ENCODE results near the gene ABCA8.
"Not testable (repeated sequence)": the region's sequence is repeated elsewhere in the genome, so short reads cannot be mapped to it uniquely, and the experiment has no call there.

ABCA8 gene, protein sequence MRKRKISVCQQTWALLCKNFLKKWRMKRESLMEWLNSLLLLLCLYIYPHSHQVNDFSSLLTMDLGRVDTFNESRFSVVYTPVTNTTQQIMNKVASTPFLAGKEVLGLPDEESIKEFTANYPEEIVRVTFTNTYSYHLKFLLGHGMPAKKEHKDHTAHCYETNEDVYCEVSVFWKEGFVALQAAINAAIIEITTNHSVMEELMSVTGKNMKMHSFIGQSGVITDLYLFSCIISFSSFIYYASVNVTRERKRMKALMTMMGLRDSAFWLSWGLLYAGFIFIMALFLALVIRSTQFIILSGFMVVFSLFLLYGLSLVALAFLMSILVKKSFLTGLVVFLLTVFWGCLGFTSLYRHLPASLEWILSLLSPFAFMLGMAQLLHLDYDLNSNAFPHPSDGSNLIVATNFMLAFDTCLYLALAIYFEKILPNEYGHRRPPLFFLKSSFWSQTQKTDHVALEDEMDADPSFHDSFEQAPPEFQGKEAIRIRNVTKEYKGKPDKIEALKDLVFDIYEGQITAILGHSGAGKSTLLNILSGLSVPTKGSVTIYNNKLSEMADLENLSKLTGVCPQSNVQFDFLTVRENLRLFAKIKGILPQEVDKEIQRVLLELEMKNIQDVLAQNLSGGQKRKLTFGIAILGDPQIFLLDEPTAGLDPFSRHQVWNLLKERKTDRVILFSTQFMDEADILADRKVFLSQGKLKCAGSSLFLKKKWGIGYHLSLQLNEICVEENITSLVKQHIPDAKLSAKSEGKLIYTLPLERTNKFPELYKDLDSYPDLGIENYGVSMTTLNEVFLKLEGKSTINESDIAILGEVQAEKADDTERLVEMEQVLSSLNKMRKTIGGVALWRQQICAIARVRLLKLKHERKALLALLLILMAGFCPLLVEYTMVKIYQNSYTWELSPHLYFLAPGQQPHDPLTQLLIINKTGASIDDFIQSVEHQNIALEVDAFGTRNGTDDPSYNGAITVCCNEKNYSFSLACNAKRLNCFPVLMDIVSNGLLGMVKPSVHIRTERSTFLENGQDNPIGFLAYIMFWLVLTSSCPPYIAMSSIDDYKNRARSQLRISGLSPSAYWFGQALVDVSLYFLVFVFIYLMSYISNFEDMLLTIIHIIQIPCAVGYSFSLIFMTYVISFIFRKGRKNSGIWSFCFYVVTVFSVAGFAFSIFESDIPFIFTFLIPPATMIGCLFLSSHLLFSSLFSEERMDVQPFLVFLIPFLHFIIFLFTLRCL (N-terminal part only)

DNA sequence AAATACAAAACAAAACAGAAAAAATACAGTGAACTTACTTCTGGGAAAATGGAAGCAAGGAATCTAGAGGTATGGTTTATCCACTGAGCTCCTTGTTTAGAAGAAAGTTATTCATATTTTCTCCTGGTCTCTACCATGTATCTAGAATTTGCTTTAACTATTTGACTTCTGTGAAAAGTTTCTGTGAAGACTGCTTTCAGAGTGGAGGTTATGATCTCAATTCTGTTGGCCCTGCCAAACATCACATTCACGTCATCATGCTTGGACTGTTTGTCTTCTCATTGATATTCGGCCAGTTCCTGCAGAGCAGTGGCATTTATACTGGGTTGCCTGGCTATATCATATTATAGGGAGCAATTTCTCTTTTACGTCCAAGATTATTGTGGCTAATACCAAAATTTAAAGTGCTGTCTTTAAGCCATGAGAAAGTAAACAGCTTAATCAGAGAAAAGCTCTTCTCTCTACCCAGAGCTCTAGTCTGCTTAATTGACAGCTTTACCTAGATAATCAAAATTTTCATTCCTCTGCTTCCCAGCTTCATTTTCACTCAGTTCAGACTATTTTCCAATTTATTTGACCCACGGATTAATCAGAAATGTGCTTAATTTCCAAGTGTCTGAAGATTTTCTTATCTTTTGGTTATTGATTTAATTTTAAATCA, at the start of gene ABCA8:
ABCA8 (minus strand) TSS at position 212 of the 661 bp plus-strand sequence. CDS start 13,358 bp downstream, outside the sequence.
- no peak for DNase-seq (ENCODE audit: low spot score)

DNA sequence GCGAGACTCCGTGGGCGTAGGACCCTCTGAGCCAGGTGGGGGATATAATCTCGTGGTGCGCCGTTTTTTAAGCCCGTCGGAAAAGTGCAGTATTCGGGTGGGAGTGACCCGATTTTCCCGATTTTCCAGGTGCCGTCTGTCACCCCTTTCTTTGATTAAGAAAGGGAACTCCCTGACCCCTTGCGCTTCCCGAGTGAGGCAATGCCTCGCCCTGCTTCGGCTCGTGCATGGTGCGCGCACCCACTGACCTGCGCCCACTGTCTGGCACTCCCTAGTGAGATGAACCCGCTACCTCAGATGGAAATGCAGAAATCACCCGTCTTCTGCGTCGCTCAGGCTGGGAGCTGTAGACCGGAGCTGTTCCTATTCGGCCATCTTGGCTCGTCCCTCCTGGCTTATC, 49.6 kb upstream of the ABCA8 start:
- DNase-seq (ENCODE audit: low spot score), result not testable (repeated sequence)

DNA sequence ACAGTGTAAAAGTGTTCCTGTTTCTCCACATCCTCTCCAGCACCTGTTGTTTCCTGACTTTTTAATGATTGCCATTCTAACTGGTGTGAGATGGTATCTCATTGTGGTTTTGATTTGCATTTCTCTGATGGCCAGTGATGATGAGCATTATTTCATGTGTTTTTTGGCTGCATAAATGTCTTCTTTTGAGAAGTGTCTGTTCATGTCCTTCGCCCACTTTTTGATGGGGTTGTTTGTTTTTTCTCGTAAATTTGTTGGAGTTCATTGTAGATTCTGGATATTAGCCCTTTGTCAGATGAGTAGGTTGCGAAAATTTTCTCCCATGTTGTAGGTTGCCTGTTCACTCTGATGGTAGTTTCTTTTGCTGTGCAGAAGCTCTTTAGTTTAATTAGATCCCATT, 44.6 kb upstream of the ABCA8 start:
- DNase-seq (ENCODE audit: low spot score), result not testable (repeated sequence)

DNA sequence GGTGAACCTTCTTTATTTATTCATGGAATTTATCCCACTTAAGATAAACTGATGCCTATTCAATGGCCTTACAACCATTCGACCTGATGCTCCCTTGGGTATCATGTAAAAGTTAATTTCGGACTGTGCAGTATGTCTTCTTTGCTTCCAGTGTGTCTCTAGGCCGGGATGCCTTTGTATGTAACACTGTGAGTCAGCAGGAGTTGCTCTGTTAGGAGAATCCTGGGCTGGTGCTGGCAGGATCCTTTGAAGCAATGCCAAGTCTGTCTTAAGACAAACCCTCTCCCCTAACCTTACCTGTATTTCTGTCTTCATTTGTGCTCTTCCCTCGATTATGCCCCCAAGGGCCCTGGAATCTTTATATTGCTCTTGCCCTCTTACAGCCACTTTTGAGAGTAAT, 37.9 kb upstream of the ABCA8 start:
- DNase-seq (ENCODE audit: low spot score), result peak; percentile 11

DNA sequence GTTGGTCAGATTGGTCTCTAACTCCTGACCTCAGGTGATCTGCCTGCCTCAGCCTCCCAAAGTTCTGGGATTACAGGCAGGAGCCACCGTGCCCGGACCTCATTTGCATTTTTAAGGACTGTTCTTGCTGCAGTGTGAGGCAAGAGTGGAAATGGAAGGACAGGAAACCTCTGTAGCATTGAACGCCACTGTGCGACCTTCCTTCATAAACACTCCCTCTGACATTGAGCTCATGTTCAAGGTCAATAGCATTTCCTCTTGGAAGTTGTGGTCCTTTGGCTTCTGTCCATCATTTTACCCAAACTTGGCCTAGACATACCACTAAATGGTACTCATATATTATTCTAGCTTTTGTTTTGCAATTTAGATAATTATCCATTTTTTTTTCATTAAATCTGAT, 32.8 kb upstream of the ABCA8 start:
- DNase-seq (ENCODE audit: low spot score), result no peak

DNA sequence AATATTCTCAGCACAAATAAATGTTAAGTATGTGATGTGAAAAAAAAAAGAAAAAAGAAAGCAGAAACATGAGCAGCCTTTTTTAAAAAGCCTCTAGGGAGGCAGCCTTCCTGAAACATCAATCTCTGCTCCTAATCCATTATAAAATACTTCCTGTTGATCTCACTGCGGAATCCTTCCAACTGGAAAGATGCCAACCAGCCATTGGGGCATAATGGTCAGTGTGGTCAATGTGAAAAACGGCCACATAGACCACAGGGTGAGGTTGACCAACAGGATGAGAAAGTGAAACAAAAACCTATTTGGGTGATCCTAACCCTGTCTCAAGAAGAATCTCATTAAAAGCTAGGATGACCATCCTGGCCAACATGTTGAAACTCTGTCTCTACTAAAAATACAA, 26.1 kb upstream of the ABCA8 start:
- DNase-seq (ENCODE audit: low spot score), result peak; percentile 39

DNA sequence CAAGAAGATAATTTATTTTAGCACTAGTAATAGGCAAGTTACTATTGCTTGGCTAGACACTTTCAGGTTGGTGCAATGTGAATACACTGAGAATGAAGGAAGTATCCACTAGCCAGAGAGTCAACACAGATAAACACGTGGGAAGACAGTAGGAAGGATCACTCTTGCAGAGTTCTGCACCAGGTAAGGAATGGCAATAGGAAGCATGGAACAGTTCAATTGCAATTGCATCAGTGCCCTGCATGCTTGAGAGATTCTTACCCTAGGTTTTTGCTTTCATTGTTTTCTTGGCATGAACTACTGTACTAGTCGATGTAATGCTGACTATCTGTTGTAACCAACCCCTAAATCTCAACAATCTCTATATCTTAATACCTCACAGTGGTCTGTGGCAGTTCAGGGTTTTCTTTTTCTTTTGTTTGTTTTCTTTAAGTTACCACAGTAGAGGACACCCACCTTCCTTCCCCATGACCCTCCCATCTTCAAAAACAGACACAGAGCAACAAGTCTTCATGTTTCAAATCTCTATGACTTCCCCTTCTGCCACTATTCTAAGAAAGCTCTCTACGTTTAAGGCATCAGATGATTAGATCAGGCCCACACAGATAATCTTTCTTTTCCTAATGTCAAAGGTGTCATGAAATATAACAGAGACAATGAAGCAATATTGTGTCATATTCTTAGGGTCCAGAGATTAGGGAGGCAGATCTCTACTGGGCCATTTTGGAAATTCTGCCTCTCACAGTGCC, 18.1 kb upstream of the ABCA8 start:
- no peak for DNase-seq (ENCODE audit: low spot score)

DNA sequence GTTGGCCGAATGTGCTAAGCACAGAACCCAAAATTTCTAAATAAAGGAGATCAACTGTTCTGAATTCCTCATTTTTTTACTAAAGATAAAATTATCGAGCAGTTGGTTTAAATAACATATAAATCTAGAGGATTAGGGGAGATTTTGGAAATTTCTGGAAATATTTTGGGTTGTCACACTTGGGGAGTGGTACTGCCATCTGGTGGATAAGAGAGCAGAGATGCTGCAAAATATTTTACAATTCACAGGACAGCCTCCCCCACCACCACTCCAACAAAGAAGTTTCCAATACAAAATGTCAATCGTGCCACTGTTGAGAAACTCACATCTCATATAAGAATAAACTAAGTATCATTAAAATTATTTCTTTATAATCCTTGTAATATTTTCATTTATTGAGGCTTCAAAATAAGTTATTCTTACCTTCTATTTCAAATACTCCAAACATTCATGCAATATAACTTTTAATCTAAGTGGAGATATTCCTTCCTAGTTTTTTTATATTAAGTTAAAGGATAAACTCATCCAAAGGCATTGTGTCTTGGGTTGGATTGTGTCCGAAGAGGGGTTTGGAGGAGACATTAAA, 17.0 kb upstream of the ABCA8 start:
- DNase-seq (ENCODE audit: low spot score), result peak; percentile 46

DNA sequence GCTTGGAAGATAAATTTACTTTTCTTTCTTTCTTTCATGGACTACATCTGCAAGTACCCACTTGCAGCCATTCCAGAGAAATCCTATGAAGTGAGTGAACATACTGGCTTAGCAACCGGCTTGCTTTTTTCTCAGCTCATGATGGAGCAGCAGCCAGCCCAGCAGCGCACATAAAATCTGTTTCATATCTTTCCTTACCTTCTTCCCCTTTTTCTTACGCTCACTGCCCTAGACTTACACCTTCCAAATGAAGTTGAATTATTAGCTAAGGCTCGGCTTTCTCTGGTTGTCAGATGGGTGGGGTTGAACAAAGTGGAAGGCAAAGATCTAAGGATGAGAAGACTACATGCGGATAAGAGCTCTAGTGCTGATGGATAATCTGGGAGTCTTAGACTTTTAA, 13.9 kb upstream of the ABCA8 start:
- no peak for DNase-seq (ENCODE audit: low spot score)

DNA sequence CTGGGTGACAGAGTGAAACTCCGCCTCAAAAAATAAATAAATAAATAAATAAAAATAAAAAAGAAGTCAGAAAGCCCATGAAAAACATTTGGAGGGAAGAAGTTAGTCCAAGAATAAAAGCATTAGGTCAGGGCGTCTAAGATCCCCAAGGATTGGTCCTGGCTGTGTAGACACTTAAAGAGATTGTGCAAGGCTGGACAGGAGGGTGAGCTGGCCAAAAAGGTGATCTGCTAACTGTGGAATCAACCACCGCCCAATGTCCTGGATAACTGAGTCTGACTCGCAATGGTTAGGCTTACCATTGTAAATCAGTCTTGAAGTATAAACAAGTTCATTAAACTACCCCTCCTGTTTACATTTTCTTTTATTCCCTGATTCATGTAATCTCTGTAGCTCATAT, 8.8 kb upstream of the ABCA8 start:
- no peak for DNase-seq (ENCODE audit: low spot score)

DNA sequence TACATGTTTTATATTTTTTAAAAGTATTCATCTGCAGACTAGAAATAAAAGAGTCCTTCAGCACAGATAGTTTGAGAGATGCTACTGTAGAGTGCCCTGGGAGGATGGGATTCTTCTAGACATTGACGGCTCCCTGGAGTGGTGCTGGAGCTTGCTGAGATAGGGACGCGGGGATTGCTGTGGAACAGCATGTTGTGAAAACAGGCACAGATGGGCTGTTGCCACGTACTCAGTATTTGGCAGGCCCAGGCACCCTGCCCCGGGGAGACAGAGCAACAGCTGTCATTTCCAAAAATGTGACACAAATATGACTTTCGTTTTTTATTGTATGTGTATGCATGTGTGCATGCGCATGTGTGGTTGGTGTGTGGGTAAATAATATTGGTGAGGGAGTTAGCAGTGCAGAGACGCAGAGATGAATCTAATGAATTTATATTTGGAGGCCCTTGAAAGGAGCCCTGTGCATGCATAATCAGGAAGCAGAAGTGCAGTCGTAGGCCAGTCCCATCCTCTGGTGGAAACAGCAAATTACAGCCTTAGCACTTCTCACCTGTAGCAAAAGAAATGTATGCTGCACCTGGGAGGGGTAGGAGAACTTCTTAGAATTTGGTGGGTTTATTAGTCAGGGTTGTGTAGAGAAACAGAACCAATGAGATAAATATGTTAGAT, 6.2 kb upstream of the ABCA8 start:
- no peak for DNase-seq (ENCODE audit: low spot score)

DNA sequence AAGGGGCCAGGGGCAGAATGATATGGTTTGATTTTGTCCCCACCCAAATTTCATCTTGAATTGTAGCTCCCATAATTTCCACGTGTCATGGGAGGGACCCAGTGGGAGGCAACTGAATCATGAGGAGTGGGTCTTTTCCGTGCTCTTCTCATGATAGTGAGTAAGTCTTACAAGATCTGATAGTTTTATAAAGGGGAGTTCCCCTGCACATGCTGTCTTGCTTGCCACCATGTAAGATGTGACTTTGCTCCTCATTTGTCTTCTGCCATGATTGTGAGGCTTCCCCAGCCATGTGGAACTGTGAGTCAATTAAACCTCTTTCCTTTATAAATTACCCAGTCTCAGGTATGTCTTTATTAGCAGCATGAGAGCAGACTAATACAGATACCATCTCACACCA, 3.9 kb upstream of the ABCA8 start:
- not testable (repeated sequence) for DNase-seq (ENCODE audit: low spot score)

DNA sequence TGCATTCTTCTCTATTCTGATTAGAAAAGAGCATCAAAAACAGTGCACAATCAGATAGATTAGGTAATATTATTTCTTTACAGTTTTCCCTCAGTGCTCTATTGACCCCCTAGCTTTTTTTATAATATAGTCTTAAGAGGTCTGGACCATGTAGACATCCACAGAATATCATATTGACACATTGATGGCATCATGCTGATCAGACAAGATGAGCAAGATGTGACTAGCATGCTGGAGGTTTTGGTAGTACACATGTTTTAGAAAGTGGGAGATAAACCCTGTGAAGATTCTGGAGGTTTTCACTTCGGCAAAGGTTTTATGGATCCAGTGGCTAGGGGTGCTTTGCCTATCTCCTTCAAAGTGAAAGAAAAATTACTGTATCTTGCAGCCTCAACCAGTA, 2.8 kb upstream of the ABCA8 start:
- no peak for DNase-seq (ENCODE audit: low spot score)

DNA sequence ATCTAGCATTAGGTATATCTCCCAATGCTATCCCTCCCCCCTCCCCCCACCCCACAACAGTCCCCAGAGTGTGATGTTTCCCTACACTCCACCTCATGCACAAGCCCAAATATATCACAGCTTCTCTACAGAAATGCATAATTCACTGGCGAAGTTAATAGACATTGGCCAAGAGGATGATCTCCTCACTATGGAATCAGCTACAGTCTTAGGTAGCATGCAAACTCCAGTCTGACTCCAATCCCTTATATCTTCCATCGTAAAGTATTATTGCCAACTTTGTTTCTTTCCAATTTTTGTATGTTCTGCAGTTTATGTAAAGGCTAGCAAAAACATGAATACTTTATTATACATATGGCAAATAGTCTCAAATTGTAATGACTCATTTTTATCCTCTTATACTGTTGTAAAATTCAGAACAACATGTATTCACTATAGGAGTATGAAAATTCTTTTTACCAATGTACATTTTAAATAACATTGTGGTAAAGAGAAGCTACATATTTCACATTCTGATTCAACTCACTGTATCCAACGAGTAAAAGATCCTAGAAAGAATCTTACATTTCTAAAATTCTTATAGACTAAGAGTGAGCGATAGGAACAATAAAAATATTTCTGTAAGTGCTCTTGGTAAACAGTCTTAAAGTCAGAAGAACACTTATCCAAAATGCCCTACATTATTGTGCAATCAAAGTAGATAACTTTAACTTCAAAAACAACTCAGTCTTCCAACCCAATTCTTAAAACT, 871 bp downstream of the ABCA8 start:
- no peak for DNase-seq (ENCODE audit: low spot score)

DNA sequence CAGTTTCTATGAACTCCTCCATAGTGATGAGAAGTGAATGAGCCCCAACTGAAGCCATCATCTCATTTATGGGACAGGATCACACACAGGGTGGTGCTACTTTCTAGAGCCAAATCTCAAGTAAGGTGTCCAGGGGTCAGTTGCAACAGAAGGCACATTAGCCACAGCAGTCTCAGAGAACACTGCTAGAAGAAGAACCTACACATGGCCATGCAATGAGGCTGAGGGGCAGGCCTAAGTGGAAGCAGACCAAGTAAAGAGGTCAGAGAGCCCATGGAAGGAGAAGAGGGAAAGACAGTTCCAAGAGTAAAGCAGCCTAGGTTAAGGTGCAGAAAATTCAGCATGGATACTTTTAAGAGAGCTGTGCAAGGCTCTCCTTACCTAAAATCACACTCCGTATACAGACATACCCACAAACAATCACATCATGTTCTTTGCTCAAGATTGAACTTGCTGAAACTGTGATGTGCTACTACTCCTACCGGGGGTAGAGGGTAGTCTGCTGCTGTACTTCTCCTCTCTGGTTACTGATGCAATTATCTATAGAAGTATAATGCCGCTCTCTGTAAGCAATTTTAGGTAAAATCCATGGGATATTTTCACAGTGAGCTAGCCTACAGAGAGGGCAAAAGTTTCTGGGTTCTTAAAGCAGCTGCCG, 1.7 kb downstream of the ABCA8 start:
- no peak for DNase-seq (ENCODE audit: low spot score)

DNA sequence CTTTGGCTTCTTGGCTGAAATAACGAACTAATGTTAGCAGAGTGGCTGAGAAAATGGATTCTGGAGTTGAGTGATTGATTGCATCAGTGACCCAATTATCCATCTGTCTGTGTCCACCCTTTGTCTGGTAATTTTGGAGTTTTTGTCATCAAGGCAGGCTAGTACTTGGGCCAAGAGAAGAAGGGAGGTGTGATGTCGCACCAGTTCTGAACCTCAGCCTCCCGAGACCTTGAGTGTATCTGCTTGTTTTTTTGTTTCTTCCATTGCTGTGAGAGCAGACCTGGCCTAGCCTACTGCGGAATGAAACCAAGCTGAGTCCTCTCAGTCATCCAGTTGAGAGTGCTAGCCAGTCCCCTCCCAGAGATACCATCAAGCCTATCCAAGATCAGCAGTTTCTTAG, 4.5 kb downstream of the ABCA8 start:
- DNase-seq (ENCODE audit: low spot score), result no peak

DNA sequence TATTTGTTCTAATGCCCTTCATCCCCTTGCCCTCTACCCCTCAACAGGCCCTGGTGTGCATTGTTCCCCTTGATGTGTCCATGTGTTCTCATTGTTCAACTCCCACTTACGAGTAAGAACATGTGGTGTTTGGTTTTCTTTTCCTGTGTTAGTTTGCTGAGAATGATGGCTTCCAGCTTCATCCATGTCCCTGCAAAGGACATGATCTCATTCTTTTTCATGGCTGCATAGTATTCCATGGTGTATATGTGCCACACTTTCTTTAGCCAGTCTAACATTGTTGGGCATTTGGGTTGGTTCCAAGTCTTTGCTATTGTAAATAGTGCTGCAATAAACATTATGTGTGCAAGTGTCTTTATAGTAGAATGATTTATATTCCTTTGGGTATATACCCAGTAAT, 7.3 kb downstream of the ABCA8 start:
- not testable (repeated sequence) for DNase-seq (ENCODE audit: low spot score)

DNA sequence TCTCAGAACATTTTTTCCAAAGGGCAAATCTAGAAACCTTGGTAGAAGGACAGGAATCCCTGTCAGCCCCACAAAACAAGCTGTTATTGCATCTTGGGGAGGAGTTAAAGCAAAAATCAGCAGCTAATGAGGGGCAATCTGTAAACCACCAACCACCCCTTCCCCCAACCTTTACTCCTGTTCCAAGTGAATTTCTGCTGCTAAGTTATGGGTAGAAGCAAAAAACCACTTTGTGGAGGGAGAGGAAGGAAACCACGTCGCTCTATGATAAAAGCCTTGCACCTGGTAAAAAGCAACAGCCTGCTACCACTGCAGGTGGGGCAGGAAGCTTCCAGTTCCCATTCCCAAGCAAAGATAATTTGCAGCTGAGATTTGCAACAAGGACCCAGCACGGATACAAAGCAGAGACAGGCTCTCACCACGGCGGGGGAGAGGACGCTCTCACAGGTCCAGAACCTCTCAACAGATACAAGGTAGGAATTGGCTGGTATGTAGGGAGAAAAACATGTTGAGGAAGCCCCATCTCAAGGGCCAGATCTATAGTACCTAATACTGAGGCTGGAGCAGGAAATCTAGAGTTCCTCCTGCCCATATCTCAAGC, 10.7 kb downstream of the ABCA8 start:
- no peak for DNase-seq (ENCODE audit: low spot score)

DNA sequence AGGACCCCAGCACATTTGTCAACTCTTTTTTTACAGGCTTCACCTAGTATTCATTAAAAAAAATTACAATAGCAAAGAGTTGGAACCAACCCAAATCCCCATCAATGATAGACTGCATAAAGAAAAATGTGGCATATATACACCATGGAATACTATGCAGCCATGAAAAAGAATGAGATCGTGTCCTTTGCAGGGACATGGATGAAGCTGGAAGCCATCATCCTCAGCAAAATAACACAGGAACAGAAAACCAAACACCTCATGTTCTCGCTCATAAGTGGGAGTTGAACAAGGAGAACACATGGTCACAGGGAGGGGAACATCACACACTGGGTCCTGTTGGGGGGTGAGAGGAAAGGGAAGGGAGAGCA, 11.4 kb downstream of the ABCA8 start:
- DNase-seq (ENCODE audit: low spot score), result not testable (repeated sequence)

Data from AG08396 (cell line).